Urinary bladder (tissue), 4 donors: ENCODE measurements around the gene MTFR2. TPM values are rescaled to one million over a fixed set of nuclear protein-coding genes. Genes with fewer than 3 reads are reported as not detected.

Experiments used
- DNase-seq: peaks from one replicate; pipeline ENCODE4 v3.0.0-alpha.2; 2015; ENCODE audit errors: extremely low spot score
- H3K27ac ChIP-seq: one replicate; pipeline ENCODE4 v1.5.1; 2013; ENCODE audit warnings: low read depth, mild to moderate bottlenecking, moderate library complexity
- H3K36me3 ChIP-seq: one replicate; pipeline ENCODE4 v1.6.1; 2013; ENCODE audit warnings: mild to moderate bottlenecking, moderate library complexity; ENCODE audit not compliant: insufficient read depth
- H3K4me1 ChIP-seq: one replicate; pipeline ENCODE4 v1.6.1; 2013; ENCODE audit warnings: mild to moderate bottlenecking, moderate library complexity; ENCODE audit not compliant: insufficient read depth
- H3K4me3 ChIP-seq: one replicate; pipeline ENCODE4 v1.5.1; 2013; ENCODE audit warnings: low read depth, low read length
- WGBS: extraction: QIAGEN DNeasy Blood & Tissue Kit; methylation state at CpG from one replicate; pipeline ENCODE4 v1.1.7; 2013; 5-methylcytosine and 5-hydroxymethylcytosine counted together
- polyA plus RNA-seq: library from polyadenylated mRNA; stranded (reverse); fragments of 200-250 nt; gene quantifications from one replicate; pipeline ENCODE4 v1.2.3, GENCODE V29; 2013
- total RNA-seq: library from RNA; depleted of rRNA; stranded (reverse); fragments of >200 nt; gene quantifications from one replicate; pipeline ENCODE4 v1.2.3, GENCODE V29; 2014
- donor health status: healthy with polysubstance abuse.
- donor health status: healthy.

Gene MTFR2
- 1.6 TPM for total RNA-seq
- 0.43 TPM for polyA plus RNA-seq

DNA sequence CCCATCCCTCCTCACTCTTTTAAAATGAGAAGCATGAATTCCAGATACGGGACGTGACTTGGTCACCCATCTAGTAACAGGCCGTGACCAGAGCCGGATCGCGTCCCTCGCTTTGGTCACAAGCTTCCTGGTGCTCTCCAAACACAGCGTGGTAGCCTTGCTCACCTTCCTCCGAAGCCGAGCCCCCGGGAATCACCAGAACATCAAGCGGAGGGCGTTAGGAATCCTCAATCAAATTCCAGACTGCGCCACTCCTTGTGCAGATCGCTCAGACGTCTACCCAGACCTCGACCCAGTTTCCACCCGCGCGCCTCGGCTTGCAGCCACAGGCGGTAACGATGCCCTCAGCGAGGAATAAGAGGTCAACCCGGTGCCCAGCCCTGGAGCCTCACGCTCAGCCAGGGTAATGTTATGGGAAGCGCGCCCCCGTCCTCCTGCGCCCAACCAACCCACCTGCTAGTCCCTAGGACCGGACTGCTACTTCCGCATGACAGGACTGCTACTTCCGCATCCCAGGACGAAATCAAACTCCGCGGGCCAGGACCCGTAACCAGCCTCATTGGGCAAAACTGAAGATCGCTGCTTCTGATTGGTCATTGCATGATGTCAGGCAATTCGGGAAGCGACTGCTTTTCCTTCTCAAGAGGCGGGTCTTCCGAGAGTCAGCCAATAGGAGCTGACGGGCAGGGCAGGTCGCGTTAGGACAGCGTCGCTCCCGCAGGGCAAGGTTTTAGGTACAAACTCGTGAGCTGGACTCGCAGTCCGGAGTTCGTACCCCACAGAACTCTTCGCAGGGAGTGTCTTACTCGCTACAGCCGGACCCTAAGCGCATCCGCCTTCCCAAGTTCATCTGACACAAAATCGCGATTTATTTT lies at the start of gene MTFR2:
Gene MTFR2 (minus strand): TSS at position 501 of the 875 bp plus-strand sequence. CDS start 1,212 bp downstream, outside the sequence.
- peak within 1 kb of the TSS; percentile 58 for H3K4me3 ChIP-seq
- DNase-seq = peak; percentile 99
- under 1% methylated on average over 59 of the region's 59 CpGs for WGBS
- no peaks in the 10 kb centered on the region for H3K4me1 ChIP-seq
- no peaks in the 10 kb centered on the region for H3K36me3 ChIP-seq
- H3K27ac ChIP-seq = no peak within 1 kb of the TSS

DNA sequence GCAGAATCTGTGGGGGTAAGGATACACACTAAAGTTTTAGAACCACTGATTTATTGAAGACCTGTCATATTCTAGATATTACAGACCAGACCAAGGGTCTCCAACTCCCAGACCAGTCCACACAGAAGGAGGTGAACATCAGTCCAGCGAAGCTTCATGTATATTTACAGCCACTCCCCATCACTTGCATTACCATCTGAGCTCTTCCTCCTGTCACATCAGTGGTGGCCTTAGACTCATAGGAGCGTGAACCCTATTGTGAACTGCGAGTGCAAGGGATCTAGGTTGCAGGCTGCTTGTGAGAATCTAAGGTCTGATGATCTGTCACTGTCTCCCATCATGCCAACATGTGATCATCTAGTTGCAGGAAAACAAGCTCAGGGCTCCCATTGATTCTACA lies 44.5 kb upstream of the MTFR2 start:
- no peaks in the 10 kb centered on the region for H3K36me3 ChIP-seq
- H3K27ac ChIP-seq = no peak overlapping the region
- no peak for DNase-seq
- WGBS = 93% methylated on average over 3 of the region's 3 CpGs
- H3K4me1 ChIP-seq = no peaks in the 10 kb centered on the region
- no peak overlapping the region for H3K4me3 ChIP-seq

DNA sequence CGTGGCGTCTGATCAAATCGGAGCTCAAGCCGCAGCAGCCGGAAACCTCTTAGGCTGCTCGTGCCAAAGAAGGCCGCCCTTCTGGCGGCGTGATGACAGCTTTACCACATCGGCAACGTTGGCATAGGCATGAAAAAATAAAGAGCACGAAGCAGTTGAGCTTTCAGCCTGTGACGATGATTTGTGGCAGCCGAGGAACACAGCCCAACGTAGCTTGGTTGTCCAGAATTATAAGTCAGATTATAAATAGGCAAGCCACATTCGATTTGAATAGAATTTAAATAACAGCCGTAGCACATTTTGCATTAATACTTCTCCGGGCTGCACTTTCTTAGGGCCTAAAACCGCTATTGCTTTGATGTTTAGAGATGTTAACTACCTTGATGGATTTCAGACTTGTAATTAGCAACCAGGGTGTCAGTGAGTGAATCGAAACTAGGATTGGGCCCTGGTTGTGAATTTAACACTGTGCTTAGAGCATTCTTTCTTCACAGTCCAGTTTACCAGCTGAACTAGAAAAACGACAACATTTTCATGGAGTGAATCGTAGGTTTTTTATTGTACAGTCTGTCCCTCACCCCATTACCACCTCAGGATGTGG lies 40.4 kb upstream of the MTFR2 start:
- Histone ChIP-seq H3K36me3 (no peaks in the 10 kb centered on the region), H3K4me3 (peak overlapping the region; percentile 35), H3K4me1 (no peaks in the 10 kb centered on the region), H3K27ac (peak overlapping the region; percentile 99)
- DNase-seq = peak; percentile 75
- 1% methylated on average over 22 of the region's 22 CpGs for WGBS

DNA sequence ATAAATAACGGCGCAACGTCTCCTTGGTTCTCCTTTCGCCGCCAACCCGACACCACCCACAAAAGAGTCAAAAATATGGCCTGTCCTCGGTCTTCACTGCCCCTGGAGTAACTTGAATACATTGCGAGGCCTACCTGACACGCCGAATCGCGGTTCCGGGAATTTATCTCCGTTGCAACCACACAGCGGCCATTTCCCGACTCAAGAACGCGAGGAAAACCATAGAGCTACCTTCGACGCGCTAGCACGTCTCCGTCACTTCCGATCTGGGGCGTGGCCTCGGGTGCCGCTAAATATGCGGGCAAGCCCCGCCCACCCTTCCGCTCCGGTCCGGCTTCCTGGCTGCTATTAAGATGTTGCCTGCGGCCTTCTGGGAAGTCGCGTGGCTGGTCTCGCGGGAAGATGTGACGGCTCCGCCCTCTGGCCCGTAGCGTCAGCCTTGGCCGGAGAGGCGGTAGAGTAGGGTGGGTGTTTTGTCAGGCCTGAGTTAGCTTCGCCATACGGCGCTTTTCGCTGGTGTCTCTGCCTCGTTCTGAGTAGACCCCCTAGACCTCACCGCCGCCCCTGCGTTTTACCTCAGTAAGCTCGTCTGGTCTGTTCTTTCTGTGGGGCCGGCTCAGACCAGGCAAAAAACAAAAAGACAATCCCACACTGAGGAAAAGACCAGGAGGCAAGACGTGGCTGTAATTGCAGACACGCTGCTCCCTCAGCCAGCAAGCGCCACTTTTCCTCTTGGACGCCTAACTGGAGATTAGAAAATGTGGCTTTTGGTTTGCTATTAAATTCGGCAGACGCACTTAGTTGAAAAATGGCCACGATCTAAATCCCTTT lies 39.7 kb upstream of the MTFR2 start, which contains the start of gene BCLAF1:
Gene BCLAF1 (minus strand): TSS at position 268 of the 831 bp plus-strand sequence. CDS start 9,980 bp downstream, outside the sequence.
- Histone ChIP-seq H3K4me1 (peaks cover 2% of the 10 kb centered on the region), H3K36me3 (no peaks in the 10 kb centered on the region), H3K4me3 (peak within 1 kb of the TSS; percentile 75), H3K27ac (peak within 1 kb of the TSS; percentile 99)
- peak; percentile 97 for DNase-seq
- under 1% methylated on average over 60 of the region's 60 CpGs for WGBS

DNA sequence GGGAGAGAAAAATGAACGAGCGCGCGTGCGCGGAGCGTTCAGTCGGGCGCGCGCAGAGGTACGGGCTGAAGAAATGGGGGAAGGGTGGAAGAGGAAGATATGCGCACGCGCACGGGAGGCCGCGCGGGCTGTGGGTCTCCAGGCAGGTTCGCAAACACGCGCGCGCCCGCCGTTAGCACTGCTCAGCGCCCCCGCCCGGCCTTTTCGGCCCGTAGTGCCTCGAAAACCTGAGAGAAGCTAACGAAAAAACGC lies 39.1 kb upstream of the MTFR2 start:
- no peaks in the 10 kb centered on the region for H3K36me3 ChIP-seq
- H3K4me3 ChIP-seq = peak overlapping the region; percentile 75
- WGBS = under 1% methylated on average over 34 of the region's 34 CpGs
- DNase-seq = peak; percentile 86
- peaks cover 2% of the 10 kb centered on the region for H3K4me1 ChIP-seq
- peak overlapping the region; percentile 99 for H3K27ac ChIP-seq

DNA sequence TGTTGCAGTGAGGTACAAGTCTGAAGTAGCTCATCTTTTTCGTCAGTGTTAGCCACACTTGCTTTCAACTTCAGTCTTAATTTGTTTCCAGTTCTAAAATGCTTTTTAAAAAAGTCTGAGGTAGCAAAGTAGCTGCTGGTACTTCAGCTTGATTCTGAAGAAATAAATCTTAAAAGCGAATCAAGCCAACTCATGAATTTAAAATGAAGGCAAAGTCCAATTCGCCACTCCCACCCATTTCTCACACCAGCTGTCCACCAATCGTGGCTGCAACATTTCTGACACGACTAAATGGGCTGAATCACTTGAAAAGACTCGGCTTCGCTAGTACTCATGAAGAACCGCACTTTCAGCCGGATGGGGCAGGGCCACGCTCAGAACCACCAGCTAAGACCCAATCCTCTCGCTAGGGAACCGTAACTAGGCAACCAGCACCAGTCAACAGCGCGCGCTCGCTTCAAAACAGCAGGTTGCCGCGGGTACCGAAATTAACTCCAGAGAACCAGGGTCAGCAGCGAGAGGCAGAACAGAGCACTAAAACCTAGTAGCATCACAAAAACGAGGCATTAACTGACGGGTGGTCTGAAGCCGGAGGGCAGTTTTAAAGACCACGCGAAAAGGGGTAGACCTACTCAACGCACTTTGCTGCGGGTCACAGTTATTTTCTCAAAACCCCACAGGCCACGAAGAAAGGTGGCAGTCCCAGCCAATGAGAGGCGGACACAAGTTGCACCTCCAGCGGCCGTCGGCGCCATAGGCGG lies 38.6 kb upstream of the MTFR2 start:
- WGBS = under 1% methylated on average over 34 of the region's 34 CpGs
- H3K4me3 ChIP-seq = peak overlapping the region; percentile 75
- peak; percentile 67 for DNase-seq
- peaks cover 2% of the 10 kb centered on the region for H3K4me1 ChIP-seq
- peak overlapping the region; percentile 99 for H3K27ac ChIP-seq
- H3K36me3 ChIP-seq = no peaks in the 10 kb centered on the region

DNA sequence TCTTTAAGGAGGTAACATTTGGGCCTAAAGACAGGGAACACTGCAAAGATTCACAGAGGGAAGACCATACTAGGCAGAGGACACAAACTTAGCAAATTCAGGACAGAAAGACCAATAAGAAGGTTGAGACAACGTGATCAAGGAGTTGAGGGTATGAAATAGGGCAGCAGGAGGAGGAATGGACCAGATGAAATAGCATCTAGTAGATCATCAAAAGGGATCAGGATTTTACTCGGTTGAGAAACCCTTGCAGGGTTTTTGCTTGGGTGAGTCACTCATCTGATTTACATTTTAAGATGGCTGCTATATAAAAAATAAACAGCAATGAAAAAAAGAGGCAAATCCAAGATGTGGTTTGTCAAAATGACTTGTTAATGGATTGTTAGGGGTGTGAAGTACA lies 34.8 kb upstream of the MTFR2 start:
- Histone ChIP-seq H3K36me3 (peaks cover 3% of the 10 kb centered on the region), H3K4me3 (no peak overlapping the region), H3K4me1 (peaks cover 2% of the 10 kb centered on the region), H3K27ac (no peak overlapping the region)
- WGBS = 25% methylated on average over 2 of the region's 2 CpGs
- no peak for DNase-seq

DNA sequence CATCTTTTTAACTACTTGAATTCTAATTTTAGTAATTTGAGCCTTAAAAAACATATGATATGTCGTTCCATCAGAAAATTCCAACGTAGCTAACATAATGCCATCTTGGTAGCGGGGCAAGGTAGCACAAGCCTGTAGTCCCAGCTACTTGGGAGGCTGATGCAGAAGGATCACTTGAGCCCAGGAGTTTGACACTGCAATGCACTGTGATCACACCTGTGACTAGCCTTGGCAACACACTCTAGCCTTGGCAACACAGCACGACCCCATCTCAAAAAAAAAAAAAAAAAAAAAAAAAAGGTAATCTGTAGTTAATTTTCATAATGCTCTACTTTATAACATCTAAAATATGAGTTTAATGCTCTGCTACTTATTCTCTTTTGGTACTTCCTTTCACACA lies 32.8 kb upstream of the MTFR2 start:
- no peak for DNase-seq
- Histone ChIP-seq H3K4me1 (peaks cover 2% of the 10 kb centered on the region), H3K27ac (no peak overlapping the region), H3K36me3 (peaks cover 3% of the 10 kb centered on the region), H3K4me3 (no peak overlapping the region)
- 74% methylated on average over 4 of the region's 4 CpGs for WGBS

DNA sequence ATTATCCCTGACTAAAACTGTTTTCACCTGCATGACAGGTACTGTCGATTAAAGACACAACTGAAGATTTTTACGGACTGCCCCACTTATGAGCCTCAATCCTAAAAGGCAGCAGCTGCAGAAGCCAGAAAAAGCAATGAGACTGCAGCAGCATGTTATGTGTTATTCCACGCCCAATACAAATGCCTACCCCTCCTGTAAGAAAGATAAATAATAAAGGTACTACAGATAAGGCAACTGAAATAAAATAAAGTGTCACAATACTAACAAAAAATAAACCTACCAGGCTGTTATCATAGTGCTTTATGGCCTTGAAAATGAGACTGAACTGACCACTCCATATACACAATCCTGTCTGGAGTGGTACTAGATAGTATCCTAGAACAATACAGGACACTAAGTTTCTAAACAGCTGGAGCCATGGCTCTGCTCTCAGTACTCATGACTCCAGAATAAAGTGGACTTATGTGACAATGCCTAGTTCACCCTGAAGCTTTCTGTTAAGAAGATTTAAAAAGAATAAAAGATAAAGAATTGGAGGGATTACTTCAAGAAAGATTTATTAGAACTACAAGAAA lies 30.0 kb upstream of the MTFR2 start:
- H3K36me3 ChIP-seq = peaks cover 5% of the 10 kb centered on the region
- H3K4me1 ChIP-seq = peaks cover under 1% of the 10 kb centered on the region
- DNase-seq = no peak
- no peak overlapping the region for H3K27ac ChIP-seq
- H3K4me3 ChIP-seq = no peak overlapping the region
- 81% methylated on average over 3 of the region's 3 CpGs for WGBS

DNA sequence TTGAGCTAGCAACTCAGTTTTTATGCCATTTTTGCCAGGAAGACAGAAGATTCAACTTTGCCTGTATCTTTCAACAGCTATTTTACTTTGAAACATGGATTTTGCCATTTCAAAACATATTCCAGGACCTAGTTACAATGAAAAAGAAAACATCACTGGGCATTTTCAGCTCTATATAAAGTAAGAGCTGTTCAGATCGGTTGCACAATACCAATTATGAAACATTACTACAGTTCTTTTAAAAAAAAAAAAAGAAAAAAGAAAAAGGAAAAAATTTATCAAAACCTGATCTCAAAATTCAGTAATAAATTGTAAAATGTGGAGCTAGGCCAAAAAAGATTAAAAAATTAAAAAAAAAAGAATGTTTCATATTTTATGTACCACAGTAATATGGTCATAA lies 24.0 kb upstream of the MTFR2 start:
- Histone ChIP-seq H3K4me3 (no peak overlapping the region), H3K4me1 (no peaks in the 10 kb centered on the region), H3K36me3 (peaks cover 5% of the 10 kb centered on the region), H3K27ac (no peak overlapping the region)
- no peak for DNase-seq
- 90% methylated on average over 1 of the region's 1 CpG for WGBS

DNA sequence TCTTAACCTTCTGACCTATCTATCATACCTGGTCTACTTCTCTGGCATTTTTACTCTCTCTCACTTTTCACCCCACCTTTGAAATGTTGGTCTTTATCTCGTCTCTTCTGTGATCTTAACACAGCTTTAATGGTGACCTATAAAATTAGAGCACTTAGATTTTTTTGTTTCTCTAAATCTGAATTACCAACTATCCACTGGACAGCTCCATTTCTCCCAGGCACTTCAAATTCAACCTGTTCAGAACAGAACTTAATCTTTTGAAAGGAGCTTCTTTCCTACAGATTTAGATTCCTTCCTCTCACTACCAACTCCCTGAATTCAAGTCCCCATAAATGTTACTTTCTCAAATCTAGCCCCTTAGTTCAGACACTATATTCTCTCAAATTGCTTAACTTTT lies 15.0 kb upstream of the MTFR2 start:
- no peak for DNase-seq
- H3K4me1 ChIP-seq = no peaks in the 10 kb centered on the region
- 90% methylated on average over 1 of the region's 1 CpG for WGBS
- peaks cover 4% of the 10 kb centered on the region for H3K36me3 ChIP-seq
- no peak overlapping the region for H3K4me3 ChIP-seq
- H3K27ac ChIP-seq = no peak overlapping the region

DNA sequence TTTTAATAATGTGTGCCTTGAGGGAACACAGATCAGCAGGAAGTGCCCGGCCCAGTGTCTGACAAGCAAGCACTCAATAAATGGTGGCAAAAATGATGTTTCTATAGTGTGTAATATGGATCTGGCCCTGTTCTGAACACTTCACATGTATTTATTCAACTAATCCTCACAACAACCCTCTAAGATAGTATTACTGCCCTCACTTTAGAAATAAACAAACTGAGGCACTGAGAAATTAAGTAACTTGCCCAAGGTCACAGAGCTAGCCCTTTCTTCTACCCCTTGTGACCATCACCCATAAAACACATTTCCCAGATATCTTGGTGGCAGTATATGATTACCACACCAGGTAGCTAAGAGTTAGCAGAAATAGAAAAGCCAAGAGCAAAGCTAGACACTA lies 12.8 kb upstream of the MTFR2 start:
- Histone ChIP-seq H3K36me3 (peaks cover 3% of the 10 kb centered on the region), H3K4me1 (no peaks in the 10 kb centered on the region)

More for the DNA sequence above, 12.8 kb upstream of the MTFR2 start:
- WGBS = 45% methylated on average over 1 of the region's 1 CpG
- H3K4me3 ChIP-seq = no peak overlapping the region
- no peak overlapping the region for H3K27ac ChIP-seq
- no peak for DNase-seq
